Kidney (tissue), 14 donors: ENCODE data around the gene CCDC88C. TPM values are rescaled to one million over a fixed set of nuclear protein-coding genes. Genes with fewer than 3 reads are reported as not detected.

Experiments
- DNase-seq, 5 donors: peaks; one replicate each; pipeline ENCODE4 v3.0.0-alpha.2; 2013 to 2020
- FAIRE-seq: peaks from 2 replicates; lab custom pipeline; 2012; peaks lifted over from hg19 to GRCh38; lab: Jason Lieb, UNC
- H3K27ac ChIP-seq, 2 donors: one replicate each; pipeline ENCODE4 v1.7.0; 2013; ENCODE audit warnings: low read depth in 2 of 2, low read length in 2 of 2, inconsistent platforms in 1 of 2
- H3K27me3 ChIP-seq: one replicate; pipeline ENCODE4 v1.7.1; 2013; ENCODE audit warnings: low read length, inconsistent platforms; ENCODE audit not compliant: control insufficient read depth, insufficient read depth
- H3K36me3 ChIP-seq, 3 donors: one replicate each; pipeline versions ENCODE4 v1.7.0 to v1.7.1; 2013; ENCODE audit warnings: low read length in 3 of 3, control low read depth in 1 of 3, inconsistent platforms in 1 of 3; ENCODE audit not compliant: insufficient read depth in 3 of 3, control insufficient read depth in 2 of 3
- H3K4me1 ChIP-seq, 3 donors: one replicate each; pipeline versions ENCODE4 v1.7.0 to v1.7.1; 2013; ENCODE audit warnings: low read length in 3 of 3, inconsistent platforms in 1 of 3, low read depth in 1 of 3; ENCODE audit not compliant: control insufficient read depth in 2 of 3, insufficient read depth in 2 of 3
- H3K4me3 ChIP-seq, 3 donors: one replicate each; pipeline versions ENCODE4 v1.7.0 to v1.8.1; 2013; ENCODE audit warnings: low read length in 3 of 3, control low read depth in 1 of 3, inconsistent platforms in 1 of 3
- H3K9ac ChIP-seq, 3 donors: one replicate each; pipeline versions ENCODE4 v1.7.0 to v1.7.1; 2013; ENCODE audit warnings: low read length in 3 of 3, control low read depth in 1 of 3, inconsistent platforms in 1 of 3
- H3K9me3 ChIP-seq, 3 donors: one replicate each; pipeline versions ENCODE4 v1.7.0 to v1.7.1; 2013; ENCODE audit warnings: low read length in 3 of 3, control low read depth in 1 of 3, inconsistent platforms in 1 of 3; ENCODE audit not compliant: control insufficient read depth in 2 of 3, insufficient read depth in 1 of 3
- CTCF ChIP-seq: IDR thresholded peaks from 3 replicates; pipeline ENCODE4 v1.5.1; 2012; ENCODE audit warnings: mild to moderate bottlenecking, moderate library complexity, borderline replicate concordance; ENCODE audit not compliant: insufficient read depth; ENCODE audit errors: extremely low read depth
- intact Hi-C: fragments of 100-400 bp; cut with DNase I; formaldehyde crosslinking; loops from one replicate; pipeline ENCODE4 v1.11.1; 2022
- polyA plus RNA-seq: library from polyadenylated mRNA; stranded (reverse); fragments of 350-450 nt; fragmentation: Illumina TruSeq; extraction: RNeasy Lipid Tissue Mini Kit (QIAGEN cat#74804); gene quantifications from one replicate; pipeline ENCODE4 v1.2.3, GENCODE V29; 2014; ENCODE audit warnings: low read depth, low replicate concordance; ENCODE audit not compliant: insufficient read depth
- total RNA-seq: library from RNA; stranded (reverse); fragmentation: NEBNext Ultra II Directional; extraction: Animal tissue kit (Norgen Biotek cat#: 25700); gene quantifications from one replicate; pipeline ENCODE4 v1.2.1, GENCODE V29; 2021
- donor health status: control.
- donor health status: control.
- donor health status: control.
- donor health status: control.
- donor health status: control.
- donor health status: DM: yes; HTN: yes; CAD: no.
- donor health status: Normal renal cell carcinoma (clear cell type).

The CCDC88C gene
- total and polyA plus RNA-seq, 2 donors from 2014 or later, result 6.6 to 32.8 TPM

GRCh38 chr14:91352053-91352452 is 65.6 kb downstream of the CCDC88C start:
- no peak for FAIRE-seq
- no peak overlapping the region for H3K9ac ChIP-seq
- H3K27ac ChIP-seq, result no peak overlapping the region
- peak in 4 of 5 donors; percentile 65 to 79 (median 76) for DNase-seq
- no peaks in the 10 kb centered on the region for H3K9me3 ChIP-seq
- intact Hi-C loops, result no loop called here
- no peaks in the 10 kb centered on the region for H3K36me3 ChIP-seq
- TF ChIP-seq CTCF, result no peak
- H3K4me1 ChIP-seq, result peaks cover 0 to 14% (median 9%) of the 10 kb centered on the region in 3 donors
- no peaks in the 10 kb centered on the region for H3K27me3 ChIP-seq
- no peak overlapping the region for H3K4me3 ChIP-seq

GRCh38 chr14:91351512-91351862 is 66.1 kb downstream of the CCDC88C start:
- FAIRE-seq (no peak), DNase-seq (peak in 1 of 5 donors; percentile 45)
- intact Hi-C loops, result no loop called here
- H3K4me3 ChIP-seq, result no peak overlapping the region
- H3K9me3 ChIP-seq, result no peaks in the 10 kb centered on the region
- H3K9ac ChIP-seq, result no peak overlapping the region
- H3K36me3 ChIP-seq, result no peaks in the 10 kb centered on the region
- no peak overlapping the region for H3K27ac ChIP-seq
- no peak for TF ChIP-seq CTCF
- H3K27me3 ChIP-seq, result no peaks in the 10 kb centered on the region
- peaks cover 0 to 14% (median 9%) of the 10 kb centered on the region in 3 donors for H3K4me1 ChIP-seq

- no peak for FAIRE-seq
- Histone ChIP-seq H3K4me3 (peak overlapping the region in 2 of 3 donors; percentile 11 to 44), H3K27me3 (no peaks in the 10 kb centered on the region), H3K36me3 (no peaks in the 10 kb centered on the region), H3K4me1 (peaks cover 0 to 14% (median 9%) of the 10 kb centered on the region in 3 donors), H3K9me3 (no peaks in the 10 kb centered on the region), H3K27ac (no peak overlapping the region), H3K9ac (no peak overlapping the region)
- intact Hi-C loops, result no loop called here
- DNase-seq, result no peak
- TF ChIP-seq CTCF, result no peak
Measured at GRCh38 chr14:91350813-91351511, 66.7 kb downstream of the CCDC88C start.
